ENCODE data around the gene RAP1GAP.

RAP1GAP gene

DNA sequence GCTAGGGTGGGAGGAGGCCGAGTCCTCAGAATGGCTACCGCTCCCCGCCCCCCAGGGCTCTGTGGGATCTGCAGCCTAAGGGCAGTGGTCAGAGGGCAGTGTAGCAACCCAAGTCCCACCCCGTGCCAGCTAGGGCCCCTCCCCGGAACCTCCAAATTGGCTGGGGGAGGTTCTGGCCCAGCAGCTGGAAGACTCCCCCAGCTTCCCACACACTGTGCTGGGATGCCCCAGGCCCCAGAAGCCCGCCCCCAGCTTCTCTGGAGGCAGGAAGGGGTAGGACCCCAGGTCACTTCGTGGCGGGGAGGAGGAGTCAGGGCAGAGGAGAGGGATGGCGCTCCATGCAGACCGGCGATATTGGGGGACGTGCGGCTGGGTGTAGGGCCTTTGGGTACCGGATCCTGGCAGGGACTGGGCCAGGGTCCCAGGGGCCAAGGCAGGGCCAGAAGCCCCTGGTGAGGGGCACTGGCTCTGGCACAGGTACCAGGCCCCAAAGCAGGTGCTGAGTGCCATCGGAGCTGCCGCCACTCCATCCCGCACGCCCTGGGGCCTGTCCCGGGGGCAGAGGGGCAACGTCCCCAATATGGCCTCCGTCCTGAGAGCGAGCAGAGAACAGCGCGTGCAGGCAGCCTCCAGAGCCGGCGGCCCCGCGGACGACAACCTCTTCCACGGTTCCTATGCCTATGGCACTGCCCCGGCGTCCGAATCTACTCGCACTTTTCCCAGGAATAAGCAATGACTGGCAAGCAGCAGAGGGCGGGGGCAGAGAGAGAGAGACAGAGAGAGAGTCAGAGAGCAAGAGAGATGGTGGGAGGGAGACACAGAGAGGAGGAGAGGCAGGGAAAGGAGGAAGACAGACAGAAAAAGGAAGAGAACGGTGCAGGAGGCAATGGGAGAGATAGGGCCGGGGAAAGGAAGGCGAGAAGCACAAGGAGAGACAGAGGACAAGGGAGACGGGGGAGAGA lies 65.7 kb downstream of the RAP1GAP start:
- no peak for TF ChIP-seq CTCF (IDR thresholded peaks at IDR 0.05; ENCODE audit: low read depth, low read length)
- DNase-seq (ENCODE audit: extremely low read depth, low read depth), result no peak

DNA sequence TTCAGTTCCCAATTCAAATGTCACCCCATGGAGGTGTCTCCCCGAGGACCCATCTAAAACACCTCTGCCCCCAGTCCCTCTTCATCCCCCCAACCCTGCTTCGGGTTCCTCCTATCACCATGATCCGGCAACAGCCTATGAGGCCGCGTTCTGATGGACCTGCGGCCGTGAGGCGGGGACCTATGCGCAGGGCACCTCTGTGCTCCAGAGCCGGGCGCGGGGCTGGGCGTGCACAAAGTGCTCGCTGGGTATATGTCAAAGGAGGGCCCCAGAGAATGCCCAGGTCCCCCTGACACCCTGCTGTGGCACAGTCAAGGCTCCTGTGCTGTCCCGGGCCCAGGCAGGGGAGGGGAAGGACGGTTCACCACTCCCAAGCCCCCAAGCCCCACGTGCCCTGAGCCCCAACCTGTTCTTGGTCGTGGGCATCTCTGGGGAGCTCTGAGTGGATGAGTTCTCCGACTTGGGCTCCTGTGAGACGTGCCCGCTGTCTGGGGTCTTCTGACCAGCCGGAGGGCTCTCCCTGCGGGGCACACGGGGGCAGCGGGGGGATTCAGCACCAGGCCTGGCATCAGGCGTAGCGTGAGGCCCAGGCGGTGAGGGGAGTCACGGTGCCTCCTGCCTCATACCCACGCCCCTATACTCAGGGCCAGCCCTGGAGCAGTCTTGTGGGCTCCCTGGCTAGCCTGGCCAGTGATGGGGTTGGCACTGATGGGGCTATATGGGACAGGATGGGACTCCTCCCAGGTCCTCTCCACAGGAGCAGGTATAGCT lies 67.7 kb downstream of the RAP1GAP start:
- TF ChIP-seq CTCF (IDR thresholded peaks at IDR 0.05; ENCODE audit: low read depth, low read length), result no peak

DNA sequence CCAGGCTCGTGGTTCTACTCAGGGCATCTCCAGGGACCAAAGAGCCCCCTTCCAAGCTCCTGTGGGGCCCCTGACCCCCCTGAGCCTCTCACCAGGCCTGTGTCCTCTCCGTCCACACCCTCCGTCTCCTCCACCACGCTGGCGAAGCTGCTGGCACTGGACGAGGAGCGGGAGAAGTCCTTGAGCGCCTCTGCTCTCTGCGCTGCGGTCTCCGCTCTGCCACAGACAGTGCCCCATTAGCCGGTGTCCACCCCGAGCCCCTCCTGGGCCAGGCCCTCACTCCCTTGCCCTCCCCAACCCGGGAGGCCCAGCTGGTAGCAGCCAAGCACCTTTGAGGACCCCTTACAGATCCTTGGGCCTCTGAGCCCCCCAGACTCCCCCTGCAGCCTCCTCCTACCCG lies 69.8 kb downstream of the RAP1GAP start:
- no peak for DNase-seq (ENCODE audit: extremely low read depth, low read depth)
- TF ChIP-seq CTCF (IDR thresholded peaks at IDR 0.05; ENCODE audit: low read depth, low read length), result no peak

More for the DNA sequence above, 67.7 kb downstream of the RAP1GAP start:
- no peak for DNase-seq (ENCODE audit: extremely low read depth, low read depth)

DNA sequence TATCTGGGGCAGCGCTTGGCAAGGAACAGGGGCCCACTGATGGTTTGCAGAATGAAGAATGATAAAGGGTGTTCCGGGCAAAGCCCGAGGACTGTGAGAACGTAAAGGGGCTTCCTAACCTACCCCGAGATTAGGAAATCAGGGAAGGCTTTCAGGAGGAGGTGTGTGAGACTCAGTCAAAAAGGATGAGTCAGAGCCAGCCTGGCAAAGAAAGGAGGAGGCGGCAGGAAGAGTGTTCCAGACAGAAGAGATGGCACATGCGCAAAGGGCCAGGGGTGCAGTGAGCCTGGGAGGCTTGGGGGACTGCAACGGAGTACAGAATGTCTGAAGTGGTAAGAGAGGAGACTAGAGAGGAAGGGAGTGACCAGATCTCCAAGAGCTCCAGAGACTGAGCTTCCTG lies 70.3 kb downstream of the RAP1GAP start:
- TF ChIP-seq CTCF (IDR thresholded peaks at IDR 0.05; ENCODE audit: low read depth, low read length), result no peak
- no peak for DNase-seq (ENCODE audit: extremely low read depth, low read depth)

DNA sequence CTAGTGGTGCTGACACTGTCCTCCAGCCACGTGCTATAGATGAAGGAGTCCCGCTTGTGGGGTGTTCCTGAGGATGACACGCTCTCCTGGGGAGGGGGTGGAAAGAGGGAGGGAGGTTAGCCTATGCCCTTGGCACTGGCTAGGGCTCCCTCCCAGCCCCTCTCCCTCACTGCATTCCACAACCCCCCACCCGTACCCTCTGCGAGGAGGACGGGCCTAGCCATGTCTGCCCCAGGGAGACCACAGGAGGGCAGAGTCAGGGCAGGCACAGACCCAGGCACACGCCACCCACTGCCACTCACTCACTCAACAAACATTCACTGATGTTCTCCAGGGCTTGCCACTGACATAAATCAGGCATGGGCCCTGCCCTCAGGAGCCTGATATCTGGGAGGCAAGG lies 70.7 kb downstream of the RAP1GAP start:
- no peak for DNase-seq (ENCODE audit: extremely low read depth, low read depth)

DNA sequence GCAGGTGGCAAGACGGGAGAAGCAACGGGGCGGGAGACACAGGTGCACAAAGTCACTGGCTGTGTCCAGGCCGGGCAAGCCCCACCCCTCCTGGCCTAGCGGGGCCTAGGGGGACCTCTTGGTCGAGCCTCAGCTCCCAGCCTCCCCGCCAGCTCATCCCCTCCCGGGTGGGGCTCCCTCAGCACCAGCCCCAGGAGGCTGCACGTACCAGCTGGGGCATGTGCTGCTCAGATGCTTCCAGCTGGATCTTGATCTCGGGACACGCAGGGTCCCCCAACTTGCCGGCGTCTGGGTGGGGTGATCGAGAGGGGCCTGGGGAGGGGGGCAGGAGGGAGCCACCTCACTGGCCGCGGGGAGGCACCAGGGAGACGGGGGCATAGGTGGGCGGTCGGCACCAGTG lies 71.4 kb downstream of the RAP1GAP start:
- DNase-seq (ENCODE audit: extremely low read depth, low read depth), result no peak
- TF ChIP-seq CTCF (IDR thresholded peaks at IDR 0.05; ENCODE audit: low read depth, low read length), result no peak

More for the DNA sequence above, 70.7 kb downstream of the RAP1GAP start:
- TF ChIP-seq CTCF (IDR thresholded peaks at IDR 0.05; ENCODE audit: low read depth, low read length), result no peak

DNA sequence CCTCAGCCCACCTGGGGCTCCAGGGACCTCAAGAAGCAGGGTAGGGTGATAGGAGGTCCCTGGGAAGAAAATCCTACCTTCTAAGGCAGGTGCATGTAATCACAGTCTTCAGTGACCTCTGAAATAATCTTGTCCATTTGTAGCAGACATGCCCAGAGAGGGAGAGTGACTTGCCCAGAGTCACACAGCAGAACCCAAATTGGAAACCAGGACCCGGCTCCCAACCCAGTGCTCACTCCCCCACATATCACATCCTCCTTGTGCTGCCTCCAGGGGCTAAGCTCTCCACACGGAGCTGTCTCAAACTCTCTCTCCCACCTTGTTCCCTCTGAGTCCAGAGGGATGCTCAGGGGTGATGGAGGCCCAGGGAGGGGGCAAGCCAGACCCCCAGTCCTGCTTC lies 72.5 kb downstream of the RAP1GAP start:
- no peak for DNase-seq (ENCODE audit: extremely low read depth, low read depth)
- no peak for TF ChIP-seq CTCF (IDR thresholded peaks at IDR 0.05; ENCODE audit: low read depth, low read length)

All from AG09319 (cell line).